Lower leg skin (tissue), 4 donors: Measurements from ENCODE around the gene UPK2. TPM values are rescaled to one million over a fixed set of nuclear protein-coding genes. Genes with fewer than 3 reads are reported as not detected.
"Not testable (repeated sequence)": the region's sequence is repeated elsewhere in the genome, so short reads cannot be mapped to it uniquely, and the experiment has no call there.

Source experiments
- DNase-seq, 2 donors: peaks; one replicate each; pipeline ENCODE4 v3.0.0-alpha.2; 2019; ENCODE audit warnings: low spot score in 2 of 2
- H3K4me3 ChIP-seq: fragments of 200-600 bp; sonication (generic); 2 replicates; pipeline ENCODE4 v1.5.1; 2017; ENCODE audit warnings: mild to moderate bottlenecking, low read depth; ENCODE audit not compliant: poor library complexity, severe bottlenecking
- POLR2A ChIP-seq, 2 donors: fragments of 450-650 bp; IDR thresholded peaks; one replicate each; pipeline ENCODE4 v1.6.1; 2016 to 2017; ENCODE audit warnings: antibody characterized with exemption in 2 of 2, mild to moderate bottlenecking in 1 of 2, moderate library complexity in 1 of 2
- WGBS, 2 donors: methylation state at CpG; one replicate each; pipeline ENCODE4 v1.1.5; 2018; 5-methylcytosine and 5-hydroxymethylcytosine counted together
- intact Hi-C: fragments of 100-400 bp; cut with DNase I; formaldehyde crosslinking; loops from one replicate; pipeline ENCODE4 v1.15.0; 2023; ENCODE audit warnings: low total_unique reads
- total RNA-seq, 4 donors: library from RNA; depleted of rRNA; stranded (reverse); fragments of >200 nt; gene quantifications; one replicate each; pipeline ENCODE4 v1.1.0, GENCODE V29; 2016
- TF ChIP-seq, protein P1 (sequence below), 3 donors: fragments of 450-650 bp; IDR thresholded peaks; one replicate each; pipeline ENCODE4 v1.5.1; 2016; ENCODE audit warnings: antibody characterized with exemption in 3 of 3, mild to moderate bottlenecking in 3 of 3, moderate library complexity in 2 of 3

UPK2 gene
- total RNA-seq, 4 donors from 2014 or later: not detected

GRCh38 chr11:118984825-118985224 is 28.7 kb downstream of the UPK2 start:
- H3K4me3 ChIP-seq: no peak overlapping the region
- intact Hi-C loops: no loop called here
- TF ChIP-seq, protein P1, sequence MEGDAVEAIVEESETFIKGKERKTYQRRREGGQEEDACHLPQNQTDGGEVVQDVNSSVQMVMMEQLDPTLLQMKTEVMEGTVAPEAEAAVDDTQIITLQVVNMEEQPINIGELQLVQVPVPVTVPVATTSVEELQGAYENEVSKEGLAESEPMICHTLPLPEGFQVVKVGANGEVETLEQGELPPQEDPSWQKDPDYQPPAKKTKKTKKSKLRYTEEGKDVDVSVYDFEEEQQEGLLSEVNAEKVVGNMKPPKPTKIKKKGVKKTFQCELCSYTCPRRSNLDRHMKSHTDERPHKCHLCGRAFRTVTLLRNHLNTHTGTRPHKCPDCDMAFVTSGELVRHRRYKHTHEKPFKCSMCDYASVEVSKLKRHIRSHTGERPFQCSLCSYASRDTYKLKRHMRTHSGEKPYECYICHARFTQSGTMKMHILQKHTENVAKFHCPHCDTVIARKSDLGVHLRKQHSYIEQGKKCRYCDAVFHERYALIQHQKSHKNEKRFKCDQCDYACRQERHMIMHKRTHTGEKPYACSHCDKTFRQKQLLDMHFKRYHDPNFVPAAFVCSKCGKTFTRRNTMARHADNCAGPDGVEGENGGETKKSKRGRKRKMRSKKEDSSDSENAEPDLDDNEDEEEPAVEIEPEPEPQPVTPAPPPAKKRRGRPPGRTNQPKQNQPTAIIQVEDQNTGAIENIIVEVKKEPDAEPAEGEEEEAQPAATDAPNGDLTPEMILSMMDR (IDR thresholded peaks at IDR 0.05): no peak
- no peak for TF ChIP-seq POLR2A (IDR thresholded peaks at IDR 0.05)
- WGBS, 2 donors: 75 to 86% methylated on average over 2 of the region's 2 CpGs
- DNase-seq: no peak

- H3K4me3 ChIP-seq: no peak overlapping the region
- intact Hi-C loops: no loop called here
- peak in 1 of 2 donors; percentile 27 for DNase-seq
- 44 to 58% methylated on average over 4 to 5 of the region's 5 CpGs for WGBS, 2 donors
- TF ChIP-seq, protein P1 (IDR thresholded peaks at IDR 0.05): no peak
- no peak for TF ChIP-seq POLR2A (IDR thresholded peaks at IDR 0.05)
Measured at GRCh38 chr11:118988280-118988679, 32.2 kb downstream of the UPK2 start.

GRCh38 chr11:118991486-118992038 is 35.5 kb downstream of the UPK2 start:
- DNase-seq, intact Hi-C loops, H3K4me3 ChIP-seq: not testable (repeated sequence)
- whole genome bisulfite sequencing, 2 donors: 96 to 97% methylated on average over 32 to 44 of the region's 44 CpGs

DNA sequence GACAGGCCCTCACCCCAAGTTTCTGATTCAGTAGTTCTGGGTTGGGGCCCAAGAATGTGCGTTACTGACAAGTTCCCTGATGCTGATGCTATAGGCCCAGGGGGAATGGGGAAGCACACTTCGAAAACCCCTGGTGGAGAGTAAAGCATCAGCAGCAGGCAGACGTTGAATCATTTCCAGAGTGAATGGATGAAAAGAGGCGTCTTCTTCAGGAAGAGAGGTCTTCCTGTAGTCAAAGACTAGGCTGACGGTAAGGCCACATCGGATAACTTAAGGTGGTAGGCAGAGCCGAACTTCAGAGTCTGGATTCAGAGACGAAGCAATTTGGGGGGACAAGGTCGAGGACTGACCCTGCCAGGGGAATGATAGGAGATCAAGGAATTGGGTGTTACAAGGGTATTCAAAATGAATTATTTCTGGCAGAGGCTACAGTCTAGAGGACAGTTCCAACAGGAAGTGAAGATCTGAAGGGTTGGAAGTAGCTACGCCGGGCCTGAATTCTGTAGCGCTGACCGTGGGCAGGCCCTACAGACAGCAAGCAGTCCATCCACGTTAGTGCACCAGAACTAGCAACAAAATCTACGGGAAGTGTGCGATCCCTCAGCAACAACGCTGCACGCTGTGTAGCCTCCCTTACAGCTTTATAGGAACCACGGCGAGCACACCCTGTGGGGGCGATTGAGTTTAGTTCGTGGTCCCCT is 41.0 kb downstream of the UPK2 start:
- intact Hi-C loops: no loop called here
- no peak for DNase-seq
- TF ChIP-seq, protein P1 (IDR thresholded peaks at IDR 0.05): no peak
- TF ChIP-seq POLR2A (IDR thresholded peaks at IDR 0.05): no peak
- 11 to 12% methylated on average over 22 of the region's 22 CpGs for WGBS, 2 donors
- peak overlapping the region; percentile 76 for H3K4me3 ChIP-seq

GRCh38 chr11:118997627-118998387 is 41.7 kb downstream of the UPK2 start, which contains the start of gene CENATAC:
TSS of gene CENATAC (plus strand) at chr11:118998138. CDS start at chr11:118998198, 60 bp downstream.
- no peak for TF ChIP-seq POLR2A (IDR thresholded peaks at IDR 0.05)
- TF ChIP-seq, protein P1 (IDR thresholded peaks at IDR 0.05): no peak
- DNase-seq: peak; percentile 92 to 99
- intact Hi-C loops: no loop called here
- H3K4me3 ChIP-seq: peak within 1 kb of the TSS; percentile 76
- 0 to 1% methylated on average over 25 to 50 of the region's 54 CpGs for WGBS, 2 donors

DNA sequence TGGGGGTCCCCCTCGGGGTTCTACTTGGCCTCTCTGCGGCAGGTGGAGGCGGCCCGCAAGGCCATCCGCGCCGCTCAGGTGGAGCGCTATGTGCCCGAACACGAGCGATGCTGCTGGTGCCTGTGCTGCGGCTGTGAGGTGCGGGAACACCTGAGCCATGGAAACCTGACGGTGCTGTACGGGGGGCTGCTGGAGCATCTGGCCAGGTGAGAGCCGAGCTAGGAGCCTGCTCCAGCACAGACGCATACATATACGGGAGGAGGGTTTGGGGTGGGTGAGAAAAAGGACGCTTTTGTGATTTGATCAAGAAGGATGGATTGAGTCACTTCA is 42.3 kb downstream of the UPK2 start:
- TF ChIP-seq, protein P1 (IDR thresholded peaks at IDR 0.05): no peak
- no peak for TF ChIP-seq POLR2A (IDR thresholded peaks at IDR 0.05)
- H3K4me3 ChIP-seq: peak overlapping the region; percentile 76
- DNase-seq: no peak
- intact Hi-C loops: no loop called here
- 2% methylated on average over 10 to 11 of the region's 19 CpGs for WGBS, 2 donors
